ENCODE measurements around the gene SCGB1C1. TPM values are rescaled to one million over a fixed set of nuclear protein-coding genes. Genes with fewer than 3 reads are reported as not detected.

Gene SCGB1C1
- total and polyA plus RNA-seq, 9 of the 15 experiments (the other 6 are each of a cell fraction or from before 2014, with no cell fraction given) = not detected

GRCh38 chr11:207208-207862, 14.5 kb downstream of the SCGB1C1 start, which contains the start of the genes BET1L and RIC8A (continued):
- TF ChIP-seq SNAPC5 (CRISPR knock-in tag; IDR thresholded peaks at IDR 0.05) (no peak), SRF (CRISPR knock-in tag; IDR thresholded peaks at IDR 0.05) (peak in 1 of 2 experiments; percentile 73; a peak in 1 of 4 replicates), CREB3L1 (IDR thresholded peaks at IDR 0.05; ENCODE audit: borderline replicate concordance, low read depth) (peak; percentile 98), FOXP1 (CRISPR knock-in tag; IDR thresholded peaks at IDR 0.05) (peak; percentile 73), FOXK1 (CRISPR knock-in tag; IDR thresholded peaks at IDR 0.05; ENCODE audit: borderline replicate concordance) (0 out of 2 replicates have a peak, but pooled peaks have one; percentile 76), CREBBP (IDR thresholded peaks at IDR 0.05; ENCODE audit: low read depth, low read length) (no peak), ID3 (CRISPR knock-in tag; IDR thresholded peaks at IDR 0.05) (no peak), ID3 (tag; IDR thresholded peaks at IDR 0.05) (peak; percentile 46; the same call in 1 of the 2 replicates), ZNF398 (CRISPR knock-in tag; IDR thresholded peaks at IDR 0.05) (no peak), ERF (CRISPR knock-in tag; IDR thresholded peaks at IDR 0.05) (no peak), STAT6 (CRISPR knock-in tag; IDR thresholded peaks at IDR 0.05) (no peak), EWSR1 (IDR thresholded peaks at IDR 0.05; ENCODE audit: borderline replicate concordance, low read depth, partially characterized antibody) (no peak), ZNF639 (CRISPR knock-in tag; conservative IDR thresholded peaks at IDR 0.05 in 1 of 2, IDR thresholded peaks at IDR 0.05 in 1 of 2) (peak in 1 of 2 experiments; percentile 92; a peak in 2 of 4 replicates), SP1 (CRISPR knock-in tag; IDR thresholded peaks at IDR 0.05) (peak; percentile 99), CBX2 (IDR thresholded peaks at IDR 0.05; ENCODE audit: insufficient read depth, low read length, poor library complexity, severe bottlenecking) (no peak), EGR1 (conservative IDR thresholded peaks at IDR 0.05) (peak; percentile 65), FOXK2 (conservative IDR thresholded peaks at IDR 0.05 in 1 of 2, IDR thresholded peaks at IDR 0.05 in 1 of 2; ENCODE audit: low read depth in 2 of 2) (peak; percentile 70 to 75; a peak in 3 of 4 replicates)

All from K562 (cell line).